Measurements from ENCODE around the gene TEAD1. TPM values are rescaled to one million over a fixed set of nuclear protein-coding genes. Genes with fewer than 3 reads are reported as not detected.

TEAD1 gene
- total RNA-seq, 1 donor from 2014 or later = 51.9 TPM

DNA sequence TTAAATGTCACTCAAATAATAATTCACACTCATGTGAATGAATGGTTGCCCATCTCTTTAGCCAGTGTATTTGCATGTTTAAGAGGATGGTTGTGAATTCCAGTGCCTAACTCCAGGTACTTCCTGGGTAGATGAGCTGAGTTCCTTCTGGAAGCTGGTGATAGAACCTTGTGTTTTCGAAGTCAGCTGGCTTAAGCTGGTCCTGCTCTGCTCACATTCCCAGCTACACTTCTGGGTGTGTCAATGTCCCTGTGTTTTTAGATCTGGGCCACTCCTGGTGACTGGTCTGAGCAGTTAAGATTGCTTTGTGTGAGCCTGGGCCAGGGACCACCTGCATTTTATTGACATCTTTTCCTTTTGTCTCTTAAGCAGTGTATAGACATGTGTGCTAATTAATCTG lies 10.6 kb downstream of the TEAD1 start:
- H3K36me3 ChIP-seq = no peaks in the 10 kb centered on the region
- H3K4me1 ChIP-seq = peaks cover 36% of the 10 kb centered on the region
- ATAC-seq (peak; percentile 23 to 24), DNase-seq (no peak)
- no peaks in the 10 kb centered on the region for H3K27me3 ChIP-seq (ENCODE audit: low read depth)
- TF ChIP-seq, protein P1, sequence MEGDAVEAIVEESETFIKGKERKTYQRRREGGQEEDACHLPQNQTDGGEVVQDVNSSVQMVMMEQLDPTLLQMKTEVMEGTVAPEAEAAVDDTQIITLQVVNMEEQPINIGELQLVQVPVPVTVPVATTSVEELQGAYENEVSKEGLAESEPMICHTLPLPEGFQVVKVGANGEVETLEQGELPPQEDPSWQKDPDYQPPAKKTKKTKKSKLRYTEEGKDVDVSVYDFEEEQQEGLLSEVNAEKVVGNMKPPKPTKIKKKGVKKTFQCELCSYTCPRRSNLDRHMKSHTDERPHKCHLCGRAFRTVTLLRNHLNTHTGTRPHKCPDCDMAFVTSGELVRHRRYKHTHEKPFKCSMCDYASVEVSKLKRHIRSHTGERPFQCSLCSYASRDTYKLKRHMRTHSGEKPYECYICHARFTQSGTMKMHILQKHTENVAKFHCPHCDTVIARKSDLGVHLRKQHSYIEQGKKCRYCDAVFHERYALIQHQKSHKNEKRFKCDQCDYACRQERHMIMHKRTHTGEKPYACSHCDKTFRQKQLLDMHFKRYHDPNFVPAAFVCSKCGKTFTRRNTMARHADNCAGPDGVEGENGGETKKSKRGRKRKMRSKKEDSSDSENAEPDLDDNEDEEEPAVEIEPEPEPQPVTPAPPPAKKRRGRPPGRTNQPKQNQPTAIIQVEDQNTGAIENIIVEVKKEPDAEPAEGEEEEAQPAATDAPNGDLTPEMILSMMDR (IDR thresholded peaks at IDR 0.05) = no peak
- H3K4me3 ChIP-seq = no peak overlapping the region
- no peak overlapping the region for H3K27ac ChIP-seq
- H3K9me3 ChIP-seq = no peaks in the 10 kb centered on the region
- intact Hi-C loops (cut with DNase I) = no loop called here

DNA sequence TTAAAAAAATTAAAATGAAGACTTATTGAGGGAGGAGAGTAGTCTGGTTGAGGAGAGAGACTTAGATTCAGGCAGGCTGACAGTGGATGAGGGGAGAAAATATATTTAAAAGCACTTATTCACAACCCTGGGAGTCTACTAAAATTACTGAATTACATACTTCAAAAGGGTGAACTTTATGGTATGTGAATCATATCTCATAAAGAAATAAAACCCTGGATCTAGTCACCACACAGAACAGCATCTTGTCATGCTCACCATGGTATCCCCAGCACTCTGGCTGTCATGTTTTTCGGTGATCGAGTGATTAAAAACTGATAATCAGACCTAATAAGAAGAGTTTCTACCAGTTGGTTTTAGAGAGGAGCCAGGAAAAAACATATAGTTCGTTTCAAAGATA lies 11.0 kb downstream of the TEAD1 start:
- Histone ChIP-seq H3K36me3 (no peaks in the 10 kb centered on the region), H3K27ac (no peak overlapping the region), H3K9me3 (no peaks in the 10 kb centered on the region), H3K4me1 (peaks cover 32% of the 10 kb centered on the region), H3K4me3 (no peak overlapping the region), H3K27me3 (ENCODE audit: low read depth) (no peaks in the 10 kb centered on the region)
- DNase-seq (no peak), ATAC-seq (no peak)
- TF ChIP-seq, protein P1 (IDR thresholded peaks at IDR 0.05) = no peak
- intact Hi-C loops (cut with DNase I) = no loop called here

DNA sequence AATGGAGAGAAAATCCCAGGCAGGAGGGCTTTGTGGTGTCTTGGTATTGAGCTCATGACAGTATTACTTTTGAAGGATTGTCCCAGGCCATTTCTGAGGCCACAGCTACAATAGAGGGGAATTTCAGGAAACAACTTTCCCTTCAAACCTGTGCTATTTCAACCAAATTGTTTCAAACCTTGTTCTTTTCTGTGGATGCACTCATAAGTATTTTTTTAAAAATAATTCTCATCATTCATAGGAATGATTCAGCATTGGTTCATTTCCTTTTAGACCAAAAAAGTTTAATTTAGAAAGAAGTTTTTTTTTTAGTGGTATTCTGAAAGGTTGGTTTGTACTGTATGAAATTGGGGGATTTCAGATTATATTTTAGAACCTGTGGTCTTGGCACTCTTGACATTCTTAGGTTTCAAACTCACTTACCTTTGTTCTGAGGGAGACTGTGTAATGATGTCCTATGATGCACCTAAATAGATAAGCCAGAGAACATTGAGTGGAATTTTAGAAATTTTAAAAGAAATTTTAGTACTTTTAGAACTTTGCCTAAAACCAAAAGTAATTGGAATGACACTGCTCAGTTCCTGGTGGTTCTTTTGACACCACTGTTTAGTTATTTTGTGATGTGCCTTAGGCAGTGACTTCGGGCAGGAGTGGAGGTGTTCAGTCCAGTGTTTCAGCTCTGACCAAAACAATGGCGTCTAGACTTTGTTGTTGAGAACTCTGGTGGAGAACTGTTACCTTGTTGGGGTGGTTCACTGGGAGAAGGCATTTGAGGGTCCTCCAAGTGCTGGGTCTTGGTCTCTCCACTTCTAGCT lies 12.2 kb downstream of the TEAD1 start:
- H3K4me1 ChIP-seq = peaks cover 22% of the 10 kb centered on the region
- TF ChIP-seq, protein P1 (IDR thresholded peaks at IDR 0.05) = no peak
- H3K27ac ChIP-seq = no peak overlapping the region
- intact Hi-C loops (cut with DNase I) = no loop called here
- ATAC-seq (no peak), DNase-seq (no peak)
- H3K36me3 ChIP-seq = no peaks in the 10 kb centered on the region
- no peaks in the 10 kb centered on the region for H3K27me3 ChIP-seq (ENCODE audit: low read depth)
- no peak overlapping the region for H3K4me3 ChIP-seq
- no peaks in the 10 kb centered on the region for H3K9me3 ChIP-seq

DNA sequence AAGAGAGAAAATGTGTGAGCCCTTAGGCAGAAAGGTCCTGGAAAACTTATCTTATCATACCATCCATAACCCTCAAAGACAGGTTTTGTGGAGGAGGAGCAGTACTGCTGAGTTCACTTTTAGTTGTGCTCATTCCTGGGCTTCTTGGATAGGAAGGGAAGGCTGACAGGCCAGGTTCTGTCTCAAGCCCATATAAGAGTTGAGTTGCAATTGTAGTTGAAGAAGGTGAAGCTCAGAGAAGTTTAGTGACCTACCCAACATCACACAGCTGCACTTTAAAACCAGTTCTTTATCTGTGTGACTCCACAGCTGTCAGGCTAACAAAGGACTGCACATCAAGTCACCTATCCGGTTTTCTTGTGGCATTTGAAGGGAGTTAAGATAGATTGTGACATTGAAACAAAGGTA lies 13.0 kb downstream of the TEAD1 start:
- DNase-seq (no peak), ATAC-seq (no peak)
- no peak overlapping the region for H3K4me3 ChIP-seq
- no peaks in the 10 kb centered on the region for H3K36me3 ChIP-seq
- H3K4me1 ChIP-seq = peaks cover 26% of the 10 kb centered on the region
- TF ChIP-seq, protein P1 (IDR thresholded peaks at IDR 0.05) = no peak
- intact Hi-C loops (cut with DNase I) = no loop called here
- no peaks in the 10 kb centered on the region for H3K27me3 ChIP-seq (ENCODE audit: low read depth)
- no peaks in the 10 kb centered on the region for H3K9me3 ChIP-seq
- no peak overlapping the region for H3K27ac ChIP-seq

DNA sequence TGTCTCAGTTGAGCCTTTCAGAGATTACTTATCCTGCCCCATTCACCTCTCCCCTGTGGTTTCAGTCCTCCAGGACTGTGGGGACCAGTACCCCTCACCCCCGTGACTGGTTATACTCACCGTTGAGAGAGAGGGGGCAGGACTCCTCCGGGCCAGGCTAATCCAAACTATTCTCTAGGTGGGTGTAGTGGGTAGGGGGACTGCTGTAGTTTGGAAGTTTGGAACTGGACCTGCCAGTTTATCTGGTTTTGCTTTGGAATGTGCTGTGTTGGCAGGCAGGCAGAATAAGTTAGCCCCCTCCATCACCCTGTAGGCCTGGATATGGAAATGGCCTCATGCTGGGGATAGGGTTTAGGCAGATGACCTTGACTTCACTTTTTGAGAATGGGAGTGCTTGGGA lies 13.5 kb downstream of the TEAD1 start:
- Histone ChIP-seq H3K9me3 (no peaks in the 10 kb centered on the region), H3K4me1 (peaks cover 31% of the 10 kb centered on the region), H3K27ac (no peak overlapping the region), H3K36me3 (no peaks in the 10 kb centered on the region), H3K27me3 (ENCODE audit: low read depth) (no peaks in the 10 kb centered on the region), H3K4me3 (no peak overlapping the region)
- TF ChIP-seq, protein P1 (IDR thresholded peaks at IDR 0.05) = no peak
- DNase-seq = no peak
- ATAC-seq = peak in 1 of 2 donors; percentile 24
- intact Hi-C loops (cut with DNase I) = no loop called here
